H1 (cell line): ENCODE measurements around the gene SPECC1. TPM values are rescaled to one million over a fixed set of nuclear protein-coding genes. Genes with fewer than 3 reads are reported as not detected.

Source experiments
- CTCF ChIA-PET: fragments of 300-600 bp; sonication (Branson Sonifier 250); formaldehyde crosslinking; loops from one replicate; lab custom pipeline; 2021; ENCODE audit not compliant: partially characterized antibody; lab: Charles Lee
- POLR2A ChIA-PET: fragments of 300-600 bp; sonication (Branson Sonifier 250); formaldehyde crosslinking; loops from one replicate; lab custom pipeline; 2021; ENCODE audit warnings: inconsistent platforms; ENCODE audit not compliant: partially characterized antibody; lab: Charles Lee
- DNase-seq, 2 experiments: peaks; one replicate each; pipeline versions ENCODE4 v3.0.0 to v3.0.0-alpha.2; 2010 to 2022; ENCODE audit warnings: low spot score in 2 of 2, low read depth in 1 of 2, mixed read lengths in 1 of 2
- FAIRE-seq: peaks from 2 replicates; lab custom pipeline; 2011; peaks lifted over from hg19 to GRCh38; lab: Jason Lieb, UNC
- H2AFZ ChIP-seq: 2 replicates; pipeline ENCODE4 v1.8.1; 2012; ENCODE audit warnings: low read length, inconsistent platforms
- H2AK5ac ChIP-seq: 2 replicates; pipeline ENCODE4 v1.6.1; 2013; ENCODE audit warnings: low read depth, low read length
- H2BK120ac ChIP-seq: replicated peaks from 2 replicates; pipeline ENCODE3; 2013; ENCODE audit warnings: low read depth, low read length, inconsistent platforms
- H2BK12ac ChIP-seq: 2 replicates; pipeline ENCODE4 v1.6.1; 2013; ENCODE audit warnings: low read depth, low read length
- H2BK15ac ChIP-seq: 2 replicates; pipeline ENCODE4 v1.6.1; 2013; ENCODE audit warnings: low read length
- H2BK20ac ChIP-seq: 2 replicates; pipeline ENCODE4 v1.6.1; 2013; ENCODE audit warnings: low read length
- H2BK5ac ChIP-seq: 2 replicates; pipeline ENCODE4 v1.6.1; 2013; ENCODE audit warnings: low read depth, low read length
- H3K14ac ChIP-seq: 2 replicates; pipeline ENCODE4 v1.6.1; 2013; ENCODE audit warnings: inconsistent platforms; ENCODE audit not compliant: insufficient read length
- H3K18ac ChIP-seq: 2 replicates; pipeline ENCODE4 v1.6.1; 2013; ENCODE audit warnings: low read length; ENCODE audit errors: extremely low read depth
- H3K23ac ChIP-seq: 2 replicates; pipeline ENCODE4 v1.6.1; 2013; ENCODE audit warnings: inconsistent platforms; ENCODE audit not compliant: insufficient read length
- H3K23me2 ChIP-seq: 2 replicates; pipeline ENCODE4 v1.6.1; 2013; ENCODE audit warnings: low read depth, low read length
- H3K27ac ChIP-seq: 2 replicates; pipeline ENCODE4 v1.6.1; 2011; ENCODE audit warnings: low read depth, low read length, inconsistent platforms
- H3K27me3 ChIP-seq, 4 experiments: replicated peaks in 1 of 4; 1 replicate in 1 of 4; 2 replicates in 3 of 4; pipeline versions ENCODE4 v1.6.1 to v1.8.1; 2011 to 2013; ENCODE audit warnings: low read length in 3 of 4, mild to moderate bottlenecking in 3 of 4, inconsistent platforms in 2 of 4, mixed read lengths in 2 of 4, moderate library complexity in 1 of 4; ENCODE audit not compliant: control insufficient read depth in 3 of 4, insufficient read depth in 3 of 4; ENCODE audit errors: extremely low read depth in 1 of 4
- H3K36me3 ChIP-seq, 4 experiments: 2 replicates each; pipeline versions ENCODE4 v1.6.1 to v1.8.1; 2011 to 2013; ENCODE audit warnings: mild to moderate bottlenecking in 4 of 4, low read length in 3 of 4, moderate library complexity in 2 of 4, control low read depth in 1 of 4, inconsistent platforms in 1 of 4; ENCODE audit not compliant: insufficient read depth in 4 of 4, control insufficient read depth in 2 of 4
- H3K4ac ChIP-seq: replicated peaks from 2 replicates; pipeline ENCODE3; 2013; ENCODE audit warnings: low read length, low read depth, mixed read lengths, inconsistent platforms; ENCODE audit not compliant: insufficient read length
- H3K4me1 ChIP-seq, 4 experiments: replicated peaks in 1 of 4; 1 replicate in 1 of 4; 2 replicates in 3 of 4; pipeline versions ENCODE4 v1.6.1 to v1.8.1; 2011 to 2013; ENCODE audit warnings: low read length in 3 of 4, inconsistent platforms in 2 of 4, mixed read lengths in 1 of 4; ENCODE audit not compliant: insufficient read depth in 4 of 4, control insufficient read depth in 3 of 4
- H3K4me2 ChIP-seq, 2 experiments: 2 replicates each; pipeline versions ENCODE4 v1.6.1 to v1.8.1; 2011 to 2013; ENCODE audit warnings: low read depth in 2 of 2, low read length in 2 of 2, control low read depth in 1 of 2, inconsistent platforms in 1 of 2, mild to moderate bottlenecking in 1 of 2; ENCODE audit not compliant: insufficient read depth in 1 of 2
- H3K4me3 ChIP-seq, 4 experiments: fragments of 200-600, 300-600 bp in 1 of 4; sonication (generic), shearing (Covaris generic), sonication (Bioruptor Twin) in 1 of 4; 2 replicates each; pipeline versions ENCODE4 v1.5.1 to v1.8.1; 2011 to 2016; ENCODE audit warnings: low read length in 4 of 4, low read depth in 3 of 4, control low read depth in 2 of 4, inconsistent platforms in 2 of 4, mild to moderate bottlenecking in 2 of 4, mixed read lengths in 1 of 4, moderate library complexity in 1 of 4; ENCODE audit not compliant: insufficient read depth in 2 of 4; ENCODE audit errors: extremely low read depth in 1 of 4
- H3K56ac ChIP-seq: replicated peaks from 2 replicates; pipeline ENCODE3; 2013; ENCODE audit warnings: low read depth, mild to moderate bottlenecking, mixed read lengths, low read length, inconsistent platforms; ENCODE audit not compliant: insufficient read length
- H3K79me1 ChIP-seq: 2 replicates; pipeline ENCODE4 v1.6.1; 2013; ENCODE audit warnings: low read depth, low read length, control low read depth
- H3K79me2 ChIP-seq, 2 experiments: 2 replicates each; pipeline versions ENCODE4 v1.6.1 to v1.8.1; 2012 to 2013; ENCODE audit warnings: low read length in 2 of 2, mild to moderate bottlenecking in 2 of 2, inconsistent platforms in 1 of 2; ENCODE audit not compliant: insufficient read depth in 2 of 2, control insufficient read depth in 1 of 2
- H3K9ac ChIP-seq, 4 experiments: replicated peaks in 1 of 4; 1 replicate in 1 of 4; 2 replicates in 3 of 4; pipeline versions ENCODE4 v1.6.1 to v1.8.1; 2011 to 2013; ENCODE audit warnings: low read depth in 3 of 4, low read length in 3 of 4, control low read depth in 2 of 4, mild to moderate bottlenecking in 2 of 4, moderate library complexity in 2 of 4, inconsistent platforms in 1 of 4; ENCODE audit errors: extremely low read depth in 1 of 4
- H3K9me3 ChIP-seq, 2 experiments: 2 replicates each; pipeline versions ENCODE4 v1.6.1 to v1.8.1; 2012 to 2013; ENCODE audit warnings: mild to moderate bottlenecking in 2 of 2, moderate library complexity in 2 of 2, control low read depth in 1 of 2, inconsistent platforms in 1 of 2, low read depth in 1 of 2, low read length in 1 of 2, mixed read lengths in 1 of 2; ENCODE audit not compliant: insufficient read depth in 2 of 2
- H4K20me1 ChIP-seq, 2 experiments: replicated peaks in 1 of 2; 2 replicates each; pipeline versions ENCODE3 to v1.8.1; 2011 to 2013; ENCODE audit warnings: inconsistent platforms in 2 of 2, low read length in 2 of 2, mild to moderate bottlenecking in 1 of 2; ENCODE audit not compliant: insufficient read depth in 2 of 2, control insufficient read depth in 1 of 2
- H4K5ac ChIP-seq: 2 replicates; pipeline ENCODE4 v1.6.1; 2013; ENCODE audit warnings: low read length, low read depth, mixed read lengths, inconsistent platforms; ENCODE audit not compliant: insufficient read length
- H4K8ac ChIP-seq: 2 replicates; pipeline ENCODE4 v1.8.0; 2013; ENCODE audit warnings: mild to moderate bottlenecking, moderate library complexity, low read length, inconsistent platforms; ENCODE audit not compliant: insufficient read depth; ENCODE audit errors: extremely low read depth
- H4K91ac ChIP-seq: replicated peaks from 2 replicates; pipeline ENCODE3; 2013; ENCODE audit warnings: low read length, mixed read lengths, inconsistent platforms; ENCODE audit not compliant: insufficient read length
- ATF2 ChIP-seq: IDR thresholded peaks from 2 replicates; pipeline ENCODE4 v1.6.1; 2012; ENCODE audit warnings: low read length, inconsistent platforms
- CTBP2 ChIP-seq: IDR thresholded peaks from 2 replicates; pipeline ENCODE4 v1.7.0; 2011; ENCODE audit warnings: borderline replicate concordance, mild to moderate bottlenecking, moderate library complexity, mixed read lengths, low read length; ENCODE audit not compliant: insufficient read depth, insufficient read length
- EP300 ChIP-seq, 2 experiments: IDR thresholded peaks; 1 replicate in 1 of 2; 2 replicates in 1 of 2; pipeline ENCODE4 v1.6.1; 2011 to 2012; ENCODE audit warnings: low read depth in 2 of 2, low read length in 2 of 2, mild to moderate bottlenecking in 2 of 2, borderline replicate concordance in 1 of 2, inconsistent platforms in 1 of 2, moderate library complexity in 1 of 2
- EZH2 ChIP-seq: fragments of 200-600 bp; sonication (generic); IDR thresholded peaks from 2 replicates; pipeline ENCODE4 v1.7.1; 2012; ENCODE audit warnings: low read depth, mild to moderate bottlenecking, moderate library complexity, low read length, inconsistent platforms; ENCODE audit not compliant: severe bottlenecking
- FOSL1 ChIP-seq: IDR thresholded peaks from 2 replicates; pipeline ENCODE4 v1.6.1; 2011; ENCODE audit warnings: mild to moderate bottlenecking, low read depth, low read length, moderate library complexity; ENCODE audit not compliant: insufficient read depth
- JUND ChIP-seq: IDR thresholded peaks from 2 replicates; pipeline ENCODE4 v1.6.1; 2011; ENCODE audit warnings: mild to moderate bottlenecking, improper control_type of control experiment, low read length
- RBBP5 ChIP-seq: IDR thresholded peaks from 2 replicates; pipeline ENCODE4 v1.7.1; 2012; ENCODE audit warnings: low read depth, mild to moderate bottlenecking, inconsistent platforms, low read length, moderate library complexity, borderline replicate concordance
- SIRT6 ChIP-seq: IDR thresholded peaks from one replicate; pipeline ENCODE4 v1.7.1; 2012; ENCODE audit warnings: low read length, inconsistent platforms
- WGBS, 2 experiments: shearing (Covaris generic) in 1 of 2; methylation state at CpG; one replicate each; pipeline versions ENCODE4 v1.1.6 to v1.1.7; 2013 to 2015; ENCODE audit warnings: low lambda C conversion rate in 2 of 2, mixed read lengths in 2 of 2, inconsistent platforms in 1 of 2, low coverage in 1 of 2, missing lambda C conversion rate in 1 of 2; ENCODE audit not compliant: insufficient replicate concordance in 2 of 2, insufficient coverage in 1 of 2, insufficient read length in 1 of 2; ENCODE audit errors: extremely low coverage in 1 of 2, missing lambda C conversion rate in 1 of 2; 5-methylcytosine and 5-hydroxymethylcytosine counted together
- polyA plus RNA-seq, 7 experiments: library from polyadenylated mRNA; depleted of rRNA in 3 of 7; stranded (reverse) in 5 of 7; unstranded in 2 of 7; fragments of >200 nt in 5 of 7; fragments of 200-250 nt in 2 of 7; gene quantifications; 1 replicate in 5 of 7; 2 replicates in 1 of 7; 4 replicates in 1 of 7; pipeline versions ENCODE4 v1.2.1 to v1.2.3, GENCODE V29; 2011 to 2013; ENCODE audit warnings: missing spikeins in 2 of 7, mixed read lengths in 2 of 7
- total RNA-seq: library from RNA; stranded (reverse); fragmentation: NEBNext Ultra II Directional; extraction: Animal tissue kit (Norgen Biotek cat#: 25700); gene quantifications from 2 replicates; pipeline ENCODE4 v1.2.1, GENCODE V29; 2021

Gene SPECC1
- total and polyA plus RNA-seq, 2 of the 8 experiments (the other 6 are each of a cell fraction or from before 2014, with no cell fraction given): 35.8 to 87.9 TPM

GRCh38 chr17:20234276-20234675 is 225.1 kb downstream of the SPECC1 start:
- no peak overlapping the region for H4K8ac ChIP-seq
- no peak overlapping the region for H3K27ac ChIP-seq
- no peak overlapping the region for H3K14ac ChIP-seq
- H2BK12ac ChIP-seq: no peak overlapping the region
- no peak overlapping the region for H3K23ac ChIP-seq
- H4K5ac ChIP-seq: no peak overlapping the region
- no peak overlapping the region for H3K56ac ChIP-seq
- no peak overlapping the region for H2AFZ ChIP-seq
- 81% methylated on average over 4 of the region's 4 CpGs; no CpG with 5 or more reads in 1 of the 2 experiments for WGBS, 2 experiments
- peaks cover 0 to 4% (median 0%) of the 10 kb centered on the region in 4 experiments; a peak in 3 of 7 replicates for H3K4me1 ChIP-seq
- ChIA-PET CTCF (interaction anchor here (0.9 to 1.5 kb wide), 2 partner anchors 11 to 18 kb away, joined by 3 read pairs; no protein-coding TSS in a partner anchor), POLR2A (interaction anchor here (0.6 to 1.2 kb wide), 2 partner anchors 19 to 79 kb away, joined by 4 read pairs; no protein-coding TSS in a partner anchor)
- no peak overlapping the region for H2BK20ac ChIP-seq
- H2AK5ac ChIP-seq: no peak overlapping the region
- no peak for DNase-seq
- no peak overlapping the region for H2BK5ac ChIP-seq
- H3K79me2 ChIP-seq: no peaks in the 10 kb centered on the region
- no peaks in the 10 kb centered on the region for H3K79me1 ChIP-seq
- H3K27me3 ChIP-seq: no peaks in the 10 kb centered on the region
- H2BK15ac ChIP-seq: no peak overlapping the region
- no peak overlapping the region for H3K4me2 ChIP-seq
- no peaks in the 10 kb centered on the region for H3K23me2 ChIP-seq
- H3K9ac ChIP-seq: no peak overlapping the region
- no peaks in the 10 kb centered on the region for H3K9me3 ChIP-seq
- peaks cover 4 to 9% of the 10 kb centered on the region in 2 experiments for H4K20me1 ChIP-seq
- H3K4ac ChIP-seq: no peak overlapping the region
- H4K91ac ChIP-seq: no peak overlapping the region
- FAIRE-seq: no peak
- no peak overlapping the region for H3K18ac ChIP-seq
- peaks cover 5 to 45% (median 25%) of the 10 kb centered on the region in 4 experiments; a peak in 7 of 8 replicates for H3K36me3 ChIP-seq
- no peak overlapping the region for H3K4me3 ChIP-seq
- H2BK120ac ChIP-seq: no peak overlapping the region
- TF ChIP-seq CTBP2: no peak
- no peak for TF ChIP-seq JUND
- no peak for TF ChIP-seq SIRT6
- no peak for TF ChIP-seq RBBP5
- TF ChIP-seq FOSL1: no peak
- TF ChIP-seq ATF2: no peak
- no peak for TF ChIP-seq EZH2
- no peak for TF ChIP-seq EP300 (IDR thresholded peaks at IDR 0.05; ENCODE audit: borderline replicate concordance in 1 of 2, low read depth in 2 of 2, low read length in 2 of 2)
